ENCODE data around the gene CACNA1I.

DNA sequence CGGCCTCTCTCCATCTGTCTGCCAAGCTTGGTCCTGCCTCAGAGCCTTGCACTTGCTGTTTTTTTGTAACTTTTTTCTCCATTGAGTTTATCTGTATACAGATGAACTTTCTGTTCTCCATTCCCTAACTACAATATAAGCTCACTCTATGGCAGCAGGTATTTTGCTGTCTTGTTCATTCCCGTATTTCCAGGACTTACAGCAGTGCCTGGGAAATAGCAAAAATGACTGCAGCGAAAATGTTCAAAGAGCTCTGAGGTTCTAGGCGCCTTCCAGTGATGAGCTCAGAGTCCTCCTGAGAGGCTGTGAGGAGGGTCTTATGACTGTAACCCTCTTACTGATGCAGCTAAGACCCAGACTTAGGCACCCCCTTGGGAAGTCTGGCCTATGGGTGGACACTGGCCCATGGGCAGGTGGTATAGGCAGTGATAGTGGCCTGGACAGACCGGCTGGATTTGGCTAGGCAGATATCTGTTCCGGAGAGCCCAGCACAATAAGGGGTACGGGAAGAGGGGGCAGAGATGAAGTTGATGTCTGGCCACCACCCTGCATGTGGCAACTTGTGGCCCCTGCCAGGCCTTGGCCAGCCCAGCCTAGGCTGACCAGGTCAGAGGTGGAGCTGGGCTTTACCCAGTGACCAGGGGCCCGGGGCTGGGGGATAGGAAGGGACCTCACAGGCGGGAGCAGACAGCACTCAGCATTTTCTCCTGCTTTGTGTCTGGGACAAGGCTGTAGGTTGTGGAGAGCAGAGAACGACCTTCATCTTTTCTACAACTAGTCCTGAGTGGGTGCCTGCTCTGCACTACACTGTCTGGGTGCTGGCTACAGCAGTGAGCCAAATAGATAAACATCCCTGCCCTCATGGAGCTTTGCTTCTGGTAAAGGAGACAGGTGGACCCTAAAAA lies 45.5 kb upstream of the CACNA1I start:
- TF ChIP-seq CTCF (IDR thresholded peaks at IDR 0.05) (no peak), POLR2A (IDR thresholded peaks at IDR 0.05) (no peak), POLR2AphosphoS5 (IDR thresholded peaks at IDR 0.05) (no peak)
